GM12878 (cell line): ENCODE results near the gene CRYBA2. TPM values are rescaled to one million over a fixed set of nuclear protein-coding genes. Genes with fewer than 3 reads are reported as not detected.

Experiments used
- ATAC-seq: fragments of 200-7000 bp; cut with Tn5 transposase; 3 replicates; pipeline ENCODE4 v1.9.1; 2020; ENCODE audit warnings: mild to moderate bottlenecking, moderate library complexity
- BruUV-seq: library from RNA; stranded (reverse); fragments of 400-500 nt; replicated peaks from 2 replicates; lab custom pipeline; 2021; lab: Mats Ljungman, UMichigan
- CTCF ChIA-PET: fragments of 300-600 bp; sonication (Branson Sonifier 250); formaldehyde crosslinking; extraction: SDS; loops from one replicate; lab custom pipeline; 2021; ENCODE audit warnings: inconsistent platforms; lab: Yijun Ruan, JAX
- POLR2A ChIA-PET: fragments of 350-600 bp; formaldehyde crosslinking; extraction: SDS; loops from one replicate; lab custom pipeline; 2021; ENCODE audit warnings: inconsistent platforms; lab: Charles Lee
- RAD21 ChIA-PET: fragments of 300-600 bp; sonication (Branson Sonifier 250); formaldehyde crosslinking; loops from one replicate; lab custom pipeline; 2023; ENCODE audit warnings: antibody characterized with exemption; ENCODE audit not compliant: unreplicated experiment; lab: Charles Lee
- SMC1A ChIA-PET: fragments of 300-600 bp; sonication (Branson Sonifier 250); formaldehyde crosslinking; loops from one replicate; lab custom pipeline; 2023; ENCODE audit not compliant: unreplicated experiment, uncharacterized antibody; lab: Charles Lee
- DNase-seq: peaks from one replicate; pipeline ENCODE4 v3.0.0-alpha.2; 2011; ENCODE audit warnings: low read depth, low spot score
- FAIRE-seq: peaks from 3 replicates; lab custom pipeline; 2011; peaks lifted over from hg19 to GRCh38; lab: Jason Lieb, UNC
- H2AFZ ChIP-seq: 2 replicates; pipeline ENCODE4 v1.6.0; 2011; ENCODE audit warnings: low read depth, low read length, control low read depth; ENCODE audit not compliant: control insufficient read depth
- H3K27ac ChIP-seq: 2 replicates; pipeline ENCODE4 v1.5.1; 2011; ENCODE audit warnings: control low read depth; ENCODE audit not compliant: control insufficient read depth, insufficient read depth
- H3K27me3 ChIP-seq, 2 experiments: replicated peaks in 1 of 2; 2 replicates each; pipeline versions ENCODE4 v1.6.0 to v1.6.1; 2011; ENCODE audit warnings: low read length in 1 of 2; ENCODE audit not compliant: control insufficient read depth in 2 of 2, insufficient read depth in 2 of 2
- H3K36me3 ChIP-seq, 2 experiments: 2 replicates each; pipeline ENCODE4 v1.5.1; 2011; ENCODE audit warnings: low read length in 1 of 2; ENCODE audit not compliant: control insufficient read depth in 2 of 2, insufficient read depth in 2 of 2
- H3K4me1 ChIP-seq: 2 replicates; pipeline ENCODE4 v1.6.1; 2011; ENCODE audit warnings: mild to moderate bottlenecking, low read length, moderate library complexity, mixed read lengths; ENCODE audit not compliant: control insufficient read depth, insufficient read depth
- H3K4me2 ChIP-seq: 2 replicates; pipeline ENCODE4 v1.6.0; 2011; ENCODE audit warnings: control low read depth; ENCODE audit not compliant: control insufficient read depth, insufficient read depth
- H3K4me3 ChIP-seq: fragments of 200-600 bp; sonication (generic); 2 replicates; pipeline ENCODE4 v1.5.1; 2016
- H3K79me2 ChIP-seq: 2 replicates; pipeline ENCODE4 v1.6.0; 2011; ENCODE audit warnings: low read length; ENCODE audit not compliant: control insufficient read depth, insufficient read depth
- H3K9ac ChIP-seq: 2 replicates; pipeline ENCODE4 v1.8.0; 2011; ENCODE audit warnings: low read length, control low read depth, mixed read lengths; ENCODE audit not compliant: control insufficient read depth, insufficient read depth
- H3K9me3 ChIP-seq: replicated peaks from 3 replicates; pipeline ENCODE4 v1.5.1; 2011; ENCODE audit warnings: mild to moderate bottlenecking, low read length; ENCODE audit not compliant: control insufficient read depth, insufficient read depth
- H4K20me1 ChIP-seq: 2 replicates; pipeline ENCODE4 v1.6.0; 2011; ENCODE audit not compliant: control insufficient read depth, insufficient read depth
- ATF3 ChIP-seq: IDR thresholded peaks from 2 replicates; pipeline ENCODE4 v1.6.1; 2011; ENCODE audit warnings: low read depth, mild to moderate bottlenecking, low read length, moderate library complexity, borderline replicate concordance; ENCODE audit errors: extremely low read depth
- ATF7 ChIP-seq: fragments of 450-650 bp; IDR thresholded peaks from 2 replicates; pipeline ENCODE4 v1.6.1; 2016; ENCODE audit warnings: low read depth, mild to moderate bottlenecking
- CEBPB ChIP-seq, 2 experiments: fragments of 150-350 bp in 1 of 2; IDR thresholded peaks; 2 replicates each; pipeline ENCODE4 v1.6.1; 2012 to 2014; ENCODE audit warnings: low read depth in 2 of 2, low read length in 2 of 2, borderline replicate concordance in 1 of 2, inconsistent platforms in 1 of 2
- DPF2 ChIP-seq: fragments of 450-650 bp; IDR thresholded peaks from 2 replicates; pipeline ENCODE4 v1.6.1; 2017; ENCODE audit warnings: mild to moderate bottlenecking
- EED ChIP-seq: sonication (generic); IDR thresholded peaks from 2 replicates; pipeline ENCODE4 v1.6.1; 2016; ENCODE audit warnings: antibody characterized with exemption, low read depth
- IRF3 ChIP-seq: fragments of 450-650 bp; IDR thresholded peaks from 2 replicates; pipeline ENCODE4 v1.6.1; 2014; ENCODE audit warnings: mild to moderate bottlenecking
- JUND ChIP-seq: IDR thresholded peaks from 2 replicates; pipeline ENCODE4 v1.6.1; 2012; ENCODE audit warnings: low read depth, mild to moderate bottlenecking, low read length, improper control_type of control experiment, moderate library complexity
- LARP7 ChIP-seq: fragments of 450-650 bp; IDR thresholded peaks from 2 replicates; pipeline ENCODE4 v1.6.1; 2017; ENCODE audit warnings: mild to moderate bottlenecking
- MEF2A ChIP-seq: IDR thresholded peaks from 2 replicates; pipeline ENCODE4 v1.6.1; 2011; ENCODE audit warnings: low read depth, mild to moderate bottlenecking, low read length, moderate library complexity; ENCODE audit not compliant: insufficient read depth
- MTA3 ChIP-seq: IDR thresholded peaks from 2 replicates; pipeline ENCODE4 v1.6.1; 2012; ENCODE audit warnings: low read length, inconsistent platforms, borderline replicate concordance
- POLR2AphosphoS5 ChIP-seq: IDR thresholded peaks from 2 replicates; pipeline ENCODE4 v1.6.1; 2011; ENCODE audit warnings: mild to moderate bottlenecking, low read length, inconsistent platforms
- REST ChIP-seq: IDR thresholded peaks from 2 replicates; pipeline ENCODE4 v1.6.1; 2012; ENCODE audit warnings: mild to moderate bottlenecking, low read depth, low read length
- RFX5 ChIP-seq: IDR thresholded peaks from 2 replicates; pipeline ENCODE4 v1.6.1; 2011; ENCODE audit warnings: low read depth, low read length, improper control_type of control experiment
- SKIL ChIP-seq: fragments of 450-650 bp; IDR thresholded peaks from 2 replicates; pipeline ENCODE4 v1.6.1; 2017; ENCODE audit warnings: mild to moderate bottlenecking, low read depth, inconsistent platforms; ENCODE audit not compliant: poor library complexity, severe bottlenecking
- SMAD1 ChIP-seq: fragments of 450-650 bp; IDR thresholded peaks from 2 replicates; pipeline ENCODE4 v1.6.1; 2018; ENCODE audit warnings: mild to moderate bottlenecking, low read depth; ENCODE audit not compliant: partially characterized antibody
- SMARCA5 ChIP-seq: fragments of 450-650 bp; IDR thresholded peaks from 2 replicates; pipeline ENCODE4 v1.6.1; 2017; ENCODE audit warnings: mild to moderate bottlenecking
- TAF1 ChIP-seq: IDR thresholded peaks from 2 replicates; pipeline ENCODE4 v1.6.1; 2011; ENCODE audit warnings: mild to moderate bottlenecking, low read depth, low read length, borderline replicate concordance
- TCF7 ChIP-seq: IDR thresholded peaks from 2 replicates; pipeline ENCODE4 v1.6.1; 2014; ENCODE audit warnings: antibody characterized with exemption, borderline replicate concordance
- YY1 ChIP-seq: IDR thresholded peaks from 2 replicates; pipeline ENCODE4 v1.6.1; 2011; ENCODE audit warnings: low read depth, mild to moderate bottlenecking, low read length
- ZNF217 ChIP-seq: fragments of 450-650 bp; IDR thresholded peaks from 2 replicates; pipeline ENCODE4 v1.6.1; 2017; ENCODE audit warnings: antibody characterized with exemption, mild to moderate bottlenecking
- WGBS: methylation state at CpG from one replicate; pipeline ENCODE4 v1.1.6; 2016; ENCODE audit warnings: low lambda C conversion rate; ENCODE audit not compliant: insufficient replicate concordance, insufficient coverage; ENCODE audit errors: missing lambda C conversion rate; 5-methylcytosine and 5-hydroxymethylcytosine counted together
- in situ Hi-C: fragments of 300-500 bp; cut with MboI; formaldehyde crosslinking; loops from 9 replicates; pipeline ENCODE4 v1.14.3; 2018; ENCODE audit warnings: mixed read lengths
- intact Hi-C: fragments of 100-400 bp; cut with micrococcal nuclease; formaldehyde crosslinking; loops from one replicate; pipeline ENCODE4 v1.14.2; 2022; ENCODE audit not compliant: unreplicated experiment
- polyA plus RNA-seq, 11 experiments: library from polyadenylated mRNA; depleted of rRNA in 4 of 11; unstranded in 6 of 11; stranded (reverse) in 5 of 11; fragments of >200 nt; fragmentation: Nextera tagmentation in 4 of 11; fragmentation: Illumina TruSeq in 1 of 11; extraction: Ambion mirVana in 4 of 11; extraction: Trizol in 1 of 11; gene quantifications; 1 replicate in 1 of 11; 2 replicates in 10 of 11; pipeline versions ENCODE4 v1.2.1 to v1.2.3, GENCODE V29; 2011 to 2016; ENCODE audit warnings: inconsistent platforms in 2 of 11, missing spikeins in 2 of 11, low read depth in 1 of 11
- total RNA-seq, 4 experiments: library from RNA; depleted of rRNA in 3 of 4; stranded (reverse); fragments of >200 nt in 3 of 4; fragmentation: Illumina TruSeq in 1 of 4; extraction: Trizol in 1 of 4; gene quantifications; 2 replicates each; pipeline versions ENCODE4 v1.2.1 to v1.2.3, GENCODE V29; 2013 to 2021

CRYBA2 gene
- total and polyA plus RNA-seq, 10 of the 15 experiments (the other 5 are each of a cell fraction or from before 2014, with no cell fraction given), result not detected

- CTCF ChIA-PET, result interaction anchor here (0.7 to 3.3 kb wide), 6 partner anchors 14 to 302 kb away, joined by 3 to 13 read pairs (median 4); no protein-coding TSS in a partner anchor
- H3K27ac ChIP-seq, result no peak overlapping the region
- POLR2A ChIA-PET, result no interaction called here
- H3K9me3 ChIP-seq, result no peaks in the 10 kb centered on the region
- no peaks in the 10 kb centered on the region for H3K79me2 ChIP-seq
- in situ Hi-C loops, result no loop called here
- H4K20me1 ChIP-seq, result no peaks in the 10 kb centered on the region
- no peak for ATAC-seq
- H3K36me3 ChIP-seq, result no peaks in the 10 kb centered on the region
- H3K27me3 ChIP-seq, result peaks cover 20 to 29% of the 10 kb centered on the region in 2 experiments
- FAIRE-seq, result no peak
- SMC1A ChIA-PET, result no interaction called here
- BruUV-seq, result no TSS peak
- H3K4me3 ChIP-seq, result no peak overlapping the region
- intact Hi-C loops, result no loop called here
- no peaks in the 10 kb centered on the region for H3K4me1 ChIP-seq
- H3K9ac ChIP-seq, result no peak overlapping the region
- no peak for TF ChIP-seq REST
- no peak for TF ChIP-seq LARP7
- no peak for TF ChIP-seq ATF3
- no peak for TF ChIP-seq IRF3
- no peak for TF ChIP-seq YY1
- TF ChIP-seq DPF2, result no peak
- TF ChIP-seq EED, result no peak
- TF ChIP-seq JUND, result no peak
- no peak for TF ChIP-seq POLR2AphosphoS5
- TF ChIP-seq RFX5, result no peak
- TF ChIP-seq MTA3, result no peak
- TF ChIP-seq TAF1, result no peak
- no peak for TF ChIP-seq SKIL
- TF ChIP-seq ATF7, result no peak
- no peak for TF ChIP-seq MEF2A
- TF ChIP-seq TCF7, result no peak
- TF ChIP-seq SMARCA5, result no peak
- no peak for TF ChIP-seq ZNF217
- TF ChIP-seq CEBPB (IDR thresholded peaks at IDR 0.05; ENCODE audit: borderline replicate concordance in 1 of 2, low read depth in 2 of 2, low read length in 2 of 2), result no peak
- TF ChIP-seq SMAD1, result no peak
- WGBS, result 19% methylated on average over 4 of the region's 4 CpGs
- no peak for DNase-seq
- no peak overlapping the region for H3K4me2 ChIP-seq
- no peak overlapping the region for H2AFZ ChIP-seq
- RAD21 ChIA-PET, result interaction anchor here (1.1 to 1.6 kb wide), 6 partner anchors 33 to 154 kb away, joined by 3 to 5 read pairs (median 3); no protein-coding TSS in a partner anchor
Observed at GRCh38 chr2:218996937-218997336, 3.7 kb upstream of the CRYBA2 start.
